Measurements from ENCODE around the gene MC5R.
"Not testable (repeated sequence)": the region's sequence is repeated elsewhere in the genome, so short reads cannot be mapped to it uniquely, and the experiment has no call there.

MC5R gene

DNA sequence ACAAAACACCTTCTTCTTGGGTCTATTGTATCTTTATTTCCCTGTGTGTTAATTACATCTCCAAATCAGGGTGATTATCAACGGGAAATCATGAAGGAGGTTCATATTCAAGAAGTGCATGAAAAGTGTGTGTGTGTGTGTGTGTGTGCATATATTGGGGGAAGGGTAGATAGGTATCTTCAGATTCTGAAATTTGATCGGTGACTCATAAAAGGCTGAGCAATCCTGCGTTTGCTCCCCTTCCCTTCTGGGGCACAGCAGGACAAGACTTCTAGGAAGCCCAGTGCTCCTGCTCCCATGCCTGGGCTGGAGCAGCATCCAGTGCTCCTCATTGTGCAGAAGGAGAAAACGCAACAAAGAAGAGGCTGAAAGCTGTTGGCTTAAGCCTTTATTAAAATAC is 25.8 kb downstream of the MC5R start:
- DNase-seq = no peak

DNA sequence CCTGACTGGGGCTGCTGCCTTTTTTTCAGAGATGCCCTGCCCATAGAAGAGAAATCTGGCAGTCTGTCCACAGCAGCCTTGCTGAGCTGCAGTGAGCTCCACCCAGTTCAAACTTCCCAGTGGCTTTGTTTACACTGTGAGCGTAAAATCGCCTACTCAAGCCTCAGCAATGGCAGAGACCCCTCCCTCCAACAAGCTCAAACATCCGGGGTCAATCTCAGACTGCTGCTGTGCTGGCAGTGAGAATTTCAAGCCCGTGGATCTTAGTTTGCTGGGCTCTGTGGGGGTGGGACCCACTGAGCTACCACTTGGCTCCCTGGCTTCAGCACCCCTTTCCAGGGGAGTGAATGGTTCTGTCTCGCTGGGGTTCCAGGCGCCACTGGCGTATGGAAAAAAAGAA is 38.9 kb downstream of the MC5R start:
- DNase-seq = not testable (repeated sequence)

DNA sequence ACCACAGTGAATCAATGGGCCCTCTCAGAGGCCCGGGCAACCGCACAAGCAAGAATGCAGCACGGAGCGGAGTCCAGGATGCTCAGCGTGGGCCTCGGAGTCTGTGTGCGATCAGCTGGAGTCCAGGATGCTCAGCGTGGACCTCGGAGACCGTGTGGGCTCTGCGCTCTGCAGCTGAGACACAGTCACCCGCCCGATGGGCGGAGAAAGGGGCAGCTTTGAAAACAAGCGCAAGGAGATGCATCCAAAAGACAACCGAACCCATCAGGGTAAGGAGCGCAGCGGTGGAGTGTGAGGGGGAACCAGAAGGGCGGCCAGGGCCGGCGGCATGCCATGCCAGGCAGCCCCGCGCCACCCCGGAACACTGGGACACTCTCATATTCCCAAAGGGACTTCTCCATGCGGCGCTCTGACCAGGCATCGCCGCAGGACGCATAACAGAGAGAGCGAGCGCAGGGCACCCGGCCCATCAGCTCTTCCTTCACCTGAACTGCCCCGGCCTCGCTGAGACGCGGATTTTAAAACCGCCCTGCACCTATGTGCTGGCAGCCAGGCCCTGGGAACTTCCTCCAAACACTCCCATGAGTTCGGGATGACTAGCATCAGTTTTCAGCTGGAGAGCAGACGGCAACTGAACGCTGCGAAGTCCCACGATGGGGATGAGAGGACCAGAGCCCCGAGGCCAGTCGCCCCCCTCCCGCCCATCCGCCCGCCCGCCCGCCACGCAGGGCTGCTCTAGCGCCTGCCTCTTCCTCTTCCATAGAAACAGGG is 44.7 kb downstream of the MC5R start:
- no peak for DNase-seq

DNA sequence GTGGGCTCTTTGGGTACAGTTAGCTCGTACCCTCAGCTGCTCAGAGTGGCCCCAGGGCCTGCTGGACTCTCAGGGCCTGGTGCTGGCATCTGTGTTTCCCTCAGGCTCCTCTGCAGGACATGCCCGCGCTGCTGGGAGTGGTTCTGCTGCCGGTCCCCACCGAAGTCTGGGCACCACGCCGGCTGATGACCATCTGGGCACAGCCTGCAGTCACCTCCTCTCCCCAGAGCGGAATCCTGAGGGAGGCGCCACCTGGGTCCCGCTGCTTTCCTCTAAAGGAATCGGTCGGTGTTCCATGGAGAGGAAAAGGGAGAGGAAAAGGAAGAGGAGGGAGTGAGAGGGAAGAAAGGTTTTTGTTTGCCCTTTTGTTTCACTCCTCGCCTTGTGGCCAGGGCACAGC is 47.8 kb downstream of the MC5R start:
- no peak for DNase-seq

DNA sequence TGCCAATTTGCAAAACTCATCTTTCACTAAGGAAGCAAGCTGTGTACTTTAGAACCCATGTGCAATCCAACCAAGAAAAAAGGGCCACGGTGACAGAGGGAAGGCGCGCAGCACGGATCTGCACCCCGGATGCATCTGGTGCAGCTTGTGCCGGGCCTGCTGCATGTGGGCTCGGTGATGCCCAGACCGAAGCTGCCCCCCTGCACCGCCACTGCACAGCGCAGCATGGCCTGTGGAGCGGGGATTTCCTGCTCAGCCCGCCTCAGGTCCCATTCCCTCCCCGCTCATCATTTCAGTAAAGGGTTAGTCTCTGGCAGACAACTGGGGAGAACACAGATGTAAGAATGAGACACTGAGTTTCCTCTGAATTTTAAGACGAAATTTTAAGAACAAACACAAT is 48.4 kb downstream of the MC5R start:
- no peak for DNase-seq

DNA sequence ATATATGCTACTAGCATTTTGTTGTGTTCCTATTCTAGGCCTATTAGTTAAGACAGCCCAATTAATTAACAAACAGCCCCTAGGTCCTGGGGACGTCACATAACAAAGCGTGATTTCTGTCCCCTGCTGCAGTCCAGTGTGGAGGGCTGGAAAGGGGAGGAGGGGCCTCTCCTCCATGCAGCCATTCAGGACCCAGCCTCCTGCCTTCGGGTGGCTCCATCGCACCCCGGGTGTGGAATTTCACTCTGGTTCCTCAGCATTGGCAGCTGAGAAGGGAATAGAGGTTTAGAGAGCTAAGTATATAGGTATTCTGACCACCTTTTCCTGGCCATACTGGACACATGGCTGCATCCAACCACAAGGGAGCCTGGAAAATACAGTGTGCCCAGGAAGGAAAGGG is 49.0 kb downstream of the MC5R start:
- DNase-seq = no peak

GRCh38 chr18:13874558-13874957 is 50.6 kb downstream of the MC5R start:
- no peak for DNase-seq
